22Rv1 (cell line): ENCODE data around the gene MRPL17.

Experiments used
- CTCF ChIP-seq: fragments of 450-650 bp; IDR thresholded peaks from 2 replicates; pipeline ENCODE4 v1.5.1; 2017; ENCODE audit warnings: mild to moderate bottlenecking
- ZFX ChIP-seq: fragments of 450-650 bp; IDR thresholded peaks from 2 replicates; pipeline ENCODE4 v1.6.1; 2017; ENCODE audit warnings: antibody characterized with exemption, borderline replicate concordance

- no peak for TF ChIP-seq CTCF
- TF ChIP-seq ZFX: no peak
Observed at GRCh38 chr11:6650104-6650503, 33.0 kb downstream of the MRPL17 start.
